HuH-7 (cell line): ENCODE results near the gene INF2.
"Not testable (repeated sequence)": the region's sequence is repeated elsewhere in the genome, so short reads cannot be mapped to it uniquely, and the experiment has no call there.

ENCODE experiments used
- DNase-seq: peaks from one replicate; pipeline ENCODE4 v3.0.0; 2011; ENCODE audit warnings: low spot score

INF2 gene

DNA sequence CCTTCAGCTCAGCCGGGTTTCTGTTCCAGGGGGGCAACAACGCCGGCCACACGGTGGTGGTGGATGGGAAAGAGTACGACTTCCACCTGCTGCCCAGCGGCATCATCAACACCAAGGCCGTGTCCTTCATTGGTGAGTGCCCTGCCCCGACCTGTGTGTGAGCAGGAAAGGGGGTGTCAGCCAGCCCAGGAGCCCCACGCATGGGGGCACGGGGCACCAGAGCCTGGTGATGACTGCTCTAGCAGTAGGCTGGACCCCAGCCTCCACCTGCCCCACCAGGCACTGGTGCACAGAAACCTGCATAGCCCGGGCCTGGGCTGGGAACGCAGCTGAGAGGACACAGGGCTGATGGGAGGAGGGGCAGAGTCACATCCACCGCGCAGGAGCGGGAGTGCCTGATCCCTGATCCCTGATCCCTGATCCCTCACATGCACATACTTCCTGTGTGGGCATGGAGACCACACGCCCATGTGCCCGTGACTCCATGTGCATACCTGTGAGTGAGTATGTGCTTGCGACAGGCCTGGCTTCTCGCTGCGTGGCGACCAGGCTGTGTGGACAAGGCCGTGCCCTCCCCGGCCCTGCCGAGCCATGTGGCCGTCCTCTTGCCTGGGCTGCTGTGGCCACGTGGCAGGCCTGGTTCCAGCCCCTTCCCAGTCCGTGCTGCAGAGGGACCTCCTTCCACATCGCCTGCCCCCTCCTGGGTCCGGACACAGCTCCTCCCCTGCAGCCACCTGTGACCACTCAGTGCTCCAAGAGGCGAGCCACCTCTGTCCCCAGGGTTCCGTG, 45.8 kb downstream of the INF2 start:
- no peak for DNase-seq

DNA sequence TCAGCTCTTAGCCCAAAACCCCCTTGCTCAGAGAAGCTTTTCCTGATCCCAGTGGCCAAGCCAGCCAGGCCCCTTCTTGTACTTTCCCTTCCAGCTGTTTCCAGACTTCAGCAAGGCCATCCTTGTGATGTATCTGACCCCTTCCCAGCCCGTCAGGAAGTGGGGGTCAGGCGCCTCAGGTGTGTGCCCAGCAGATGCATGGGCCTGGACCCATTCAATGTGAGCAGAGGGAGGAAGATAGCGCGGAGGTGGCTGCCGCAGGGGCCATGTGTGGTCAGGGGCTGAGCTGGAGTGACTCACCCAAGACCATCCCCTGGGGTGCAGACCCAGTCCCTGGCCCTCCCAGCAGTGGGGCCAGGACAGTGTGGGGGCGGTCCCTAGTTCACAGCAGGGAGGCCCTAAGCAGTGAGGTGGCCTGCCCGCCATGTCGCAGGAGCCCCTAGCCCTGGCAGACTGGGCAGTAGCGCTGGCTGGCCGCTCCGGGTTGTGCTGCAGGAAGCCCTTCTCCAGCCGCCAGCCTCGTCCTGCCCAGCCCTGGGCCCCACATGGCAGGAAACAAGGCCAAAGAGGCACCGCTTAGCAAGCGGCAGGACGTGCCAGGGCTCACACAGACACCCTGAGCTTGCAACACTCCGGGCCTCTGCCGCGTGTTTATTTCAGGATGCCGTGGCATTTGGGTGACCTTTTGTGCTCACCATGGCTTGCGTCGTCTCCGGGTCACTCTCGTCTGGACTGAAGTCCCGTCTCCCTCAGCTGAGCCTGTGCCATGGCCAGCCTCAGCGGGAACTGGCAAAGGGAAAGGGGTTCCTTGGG, 46.6 kb downstream of the INF2 start:
- DNase-seq, result no peak

DNA sequence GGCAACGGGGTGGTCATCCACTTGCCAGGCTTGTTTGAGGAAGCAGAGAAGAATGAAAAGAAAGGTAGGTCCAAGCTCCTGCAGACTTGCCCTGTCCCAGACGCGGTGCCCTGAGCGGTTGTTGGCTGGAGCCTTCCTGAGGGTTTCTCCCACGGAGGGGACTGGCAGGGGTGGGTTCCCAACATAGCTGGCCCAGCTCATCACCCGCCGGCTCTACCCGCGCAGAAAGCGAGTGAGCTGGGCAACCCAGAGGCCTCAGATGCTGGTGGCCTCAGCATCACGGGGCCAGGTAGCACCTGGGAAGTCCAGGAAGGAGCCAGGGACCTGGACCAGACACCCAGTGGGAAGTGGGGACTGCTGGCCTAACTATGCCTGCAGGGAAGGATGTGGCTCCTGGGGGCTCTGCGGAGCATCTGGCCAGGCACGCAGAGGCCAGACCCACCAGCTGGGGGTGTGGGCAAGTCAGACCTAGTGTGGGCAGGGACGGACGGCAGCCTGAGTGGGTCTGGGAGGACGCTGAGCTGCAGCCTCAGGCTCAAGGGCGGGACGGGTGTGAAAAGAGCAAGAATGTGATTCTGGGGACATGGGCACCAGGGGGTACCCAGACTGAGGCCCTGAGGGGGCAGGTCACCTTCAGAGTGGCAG, 49.1 kb downstream of the INF2 start:
- no peak for DNase-seq

DNA sequence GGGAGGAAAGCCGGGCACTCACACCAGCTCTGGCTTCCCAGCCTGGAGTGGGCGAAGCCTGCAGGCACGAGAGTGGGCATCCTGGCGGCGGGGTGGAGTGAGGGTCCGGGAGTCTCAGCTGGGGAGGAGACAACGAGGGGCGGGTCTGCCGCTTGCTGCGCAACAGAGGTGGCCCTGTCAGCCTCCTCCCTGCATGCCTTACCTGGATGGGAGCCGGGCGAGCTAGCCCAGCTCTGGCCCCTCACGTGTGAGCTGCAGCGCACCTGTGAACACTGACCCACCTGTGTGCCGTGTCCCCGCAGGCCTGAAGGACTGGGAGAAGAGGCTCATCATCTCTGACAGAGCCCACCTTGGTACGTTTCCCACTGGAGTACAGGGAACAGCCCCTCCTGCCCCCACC, 49.6 kb downstream of the INF2 start:
- DNase-seq, result no peak

DNA sequence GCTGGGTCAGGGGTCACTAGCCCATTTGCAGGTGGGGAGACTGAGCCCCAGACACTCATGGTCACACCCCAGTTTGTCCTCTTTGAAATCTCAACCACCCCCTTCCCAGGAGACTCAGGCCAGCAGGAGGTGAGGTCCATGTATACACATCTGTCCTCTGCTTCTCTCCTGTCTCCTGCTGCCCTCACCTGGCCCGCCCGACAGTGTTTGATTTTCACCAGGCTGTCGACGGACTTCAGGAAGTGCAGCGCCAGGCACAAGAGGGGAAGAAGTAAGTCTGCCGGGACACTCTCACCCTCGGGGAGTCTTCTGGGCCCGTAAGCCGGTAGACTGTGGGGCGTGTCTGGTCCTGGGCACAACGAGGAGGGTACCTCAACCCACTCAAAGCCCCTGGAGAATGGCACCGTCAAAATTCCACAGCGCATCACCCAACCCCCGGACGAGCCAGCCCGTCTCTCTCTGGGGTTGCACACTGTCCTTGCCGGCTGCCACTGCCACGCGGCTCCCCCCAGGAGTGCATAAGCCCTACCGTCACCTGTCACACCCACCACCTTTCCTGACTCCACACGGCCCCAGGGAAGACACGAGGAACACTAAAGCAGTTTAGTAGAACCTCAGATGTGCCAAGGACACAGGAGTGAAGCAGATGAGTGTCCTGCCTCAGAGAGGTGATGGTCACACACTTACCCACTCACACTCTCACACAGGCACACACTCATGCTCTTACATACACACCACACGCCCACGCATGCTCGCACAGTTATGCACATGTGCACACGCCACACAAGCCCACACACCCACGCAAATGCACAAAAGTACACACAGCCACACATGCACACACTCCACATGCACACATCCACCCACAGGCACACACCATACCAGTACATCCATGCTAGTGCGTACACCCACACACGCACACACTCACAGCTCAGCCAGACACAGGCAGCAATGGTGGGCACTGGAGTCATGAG, 50.4 kb downstream of the INF2 start:
- DNase-seq, result no peak

DNA sequence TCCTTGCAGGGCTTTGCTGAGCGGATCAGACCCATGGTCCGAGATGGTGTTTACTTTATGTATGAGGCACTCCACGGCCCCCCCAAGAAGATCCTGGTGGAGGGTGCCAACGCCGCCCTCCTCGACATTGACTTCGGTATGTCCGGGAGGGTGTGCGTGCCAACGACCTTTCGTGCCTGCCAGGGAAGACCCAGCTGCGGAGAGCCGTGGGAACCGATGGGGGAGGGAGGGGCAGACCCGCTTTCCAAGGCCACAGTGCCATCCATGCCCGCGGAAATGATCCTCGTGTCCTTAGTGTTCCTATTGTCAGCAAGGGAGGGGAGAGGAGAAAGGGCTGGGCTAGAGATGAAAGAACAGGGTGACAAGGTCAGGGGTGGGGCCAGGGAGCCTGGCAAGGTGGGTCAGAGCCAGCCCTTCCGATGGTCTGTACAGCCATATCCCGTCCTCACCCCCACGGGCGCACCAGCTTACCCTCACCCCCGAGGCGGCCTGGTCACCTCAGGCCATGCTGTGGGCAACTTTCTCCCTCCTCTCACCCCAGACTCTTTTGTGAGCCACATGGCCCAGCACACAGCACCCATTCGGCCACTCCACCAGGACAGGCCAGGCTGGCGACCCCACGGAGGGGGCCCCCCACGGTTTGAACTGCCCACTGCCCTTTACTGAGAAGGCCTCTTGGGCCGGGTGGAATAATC, 51.8 kb downstream of the INF2 start:
- no peak for DNase-seq

DNA sequence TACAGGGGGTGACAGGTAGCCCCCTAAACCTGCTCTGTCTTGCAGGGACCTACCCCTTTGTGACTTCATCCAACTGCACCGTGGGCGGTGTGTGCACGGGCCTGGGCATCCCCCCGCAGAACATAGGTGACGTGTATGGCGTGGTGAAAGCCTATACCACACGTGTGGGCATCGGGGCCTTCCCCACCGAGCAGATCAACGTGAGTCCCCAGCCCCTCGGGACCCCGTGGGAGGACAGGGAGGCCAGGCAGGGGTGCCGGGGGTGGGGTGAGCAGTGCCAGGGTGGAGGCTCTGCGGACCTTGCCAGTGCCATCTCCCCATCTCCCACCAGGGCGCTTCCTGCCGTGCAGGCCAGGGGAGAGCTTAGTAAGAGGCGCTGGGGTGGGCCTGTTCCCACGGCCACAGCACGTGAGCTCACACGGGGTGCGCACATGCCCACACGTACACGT, 52.4 kb downstream of the INF2 start:
- no peak for DNase-seq

DNA sequence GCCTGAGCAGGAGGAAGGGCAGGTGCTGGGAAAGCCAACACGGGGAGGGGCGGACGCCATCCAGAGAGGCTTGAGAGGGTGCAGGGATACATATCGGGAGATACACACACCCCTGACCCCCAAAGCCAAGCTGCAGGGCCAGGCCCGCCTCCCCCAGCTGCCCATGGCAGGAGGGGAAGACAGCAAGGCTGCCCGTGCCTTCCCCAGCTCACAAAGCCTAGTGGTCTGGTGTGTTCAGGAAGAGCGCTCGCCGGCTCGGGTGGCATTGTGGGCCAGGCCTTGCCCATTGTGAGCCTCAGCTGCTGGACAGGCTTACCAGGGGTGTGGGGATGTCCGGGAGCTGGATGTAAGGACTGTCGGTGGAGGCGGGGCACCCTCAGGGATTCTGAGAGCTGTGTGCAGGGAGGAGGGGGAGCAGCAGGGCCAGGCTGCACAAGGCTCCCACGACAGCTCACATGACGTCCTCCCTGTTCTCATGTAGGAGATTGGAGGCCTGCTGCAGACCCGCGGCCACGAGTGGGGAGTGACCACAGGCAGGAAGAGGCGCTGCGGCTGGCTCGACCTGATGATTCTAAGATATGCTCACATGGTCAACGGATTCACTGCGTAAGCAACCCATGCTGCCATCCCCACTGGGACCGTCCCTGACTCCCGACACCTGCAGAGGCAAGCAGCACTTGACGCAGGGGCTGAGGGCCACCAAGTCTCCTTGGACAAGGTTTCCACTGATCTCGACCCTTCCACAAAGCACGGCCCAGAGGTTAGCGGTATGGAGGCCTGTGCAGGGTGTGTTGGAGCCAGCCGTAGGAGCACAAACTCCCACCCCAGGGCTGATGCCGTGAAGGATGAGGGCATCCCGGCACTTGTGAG, 53.4 kb downstream of the INF2 start:
- DNase-seq, result no peak

DNA sequence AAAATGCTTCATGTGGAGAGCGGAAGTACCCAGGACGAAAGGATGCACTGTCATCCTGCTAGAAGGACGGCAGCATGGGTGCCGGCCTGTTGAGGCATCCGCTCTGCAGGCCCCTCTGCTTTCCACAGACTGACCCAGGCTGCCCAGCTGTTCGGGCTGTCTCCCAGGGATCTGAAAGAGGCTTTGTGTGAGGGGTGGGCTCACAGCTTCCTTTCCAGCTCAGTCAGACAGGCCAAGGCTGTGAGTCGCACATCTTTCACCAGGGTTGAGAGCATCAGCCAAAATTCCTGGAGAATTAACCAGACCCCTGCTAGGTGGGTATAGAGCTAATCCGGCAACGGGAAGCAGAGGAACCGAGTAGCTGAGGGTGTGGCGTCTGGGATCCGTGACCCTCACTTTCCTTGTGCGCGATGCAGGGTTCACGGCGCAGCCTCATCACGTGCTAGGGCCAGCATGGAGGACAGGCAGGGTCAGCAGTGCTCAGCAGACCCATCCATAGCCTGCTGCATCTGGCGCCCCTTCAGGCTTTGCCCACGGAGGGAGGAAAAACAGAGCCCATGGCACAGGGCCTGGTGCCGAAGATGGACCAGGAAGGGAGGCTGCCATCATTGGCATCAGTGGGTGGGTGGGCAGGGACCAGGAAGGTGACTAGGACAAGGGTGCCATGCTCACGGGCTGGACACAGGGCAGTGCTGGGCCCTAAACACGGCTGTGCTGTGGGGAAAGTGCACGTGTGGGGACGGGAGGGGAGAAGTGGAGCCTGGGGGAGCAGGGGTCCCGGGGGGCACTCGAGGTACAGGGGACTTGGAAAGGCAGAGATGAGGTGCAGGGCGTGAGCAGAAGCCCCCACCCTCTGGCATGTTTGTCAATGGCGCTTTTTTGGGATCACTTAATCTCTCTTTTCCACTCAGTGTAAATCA, 54.3 kb downstream of the INF2 start:
- DNase-seq, result no peak

DNA sequence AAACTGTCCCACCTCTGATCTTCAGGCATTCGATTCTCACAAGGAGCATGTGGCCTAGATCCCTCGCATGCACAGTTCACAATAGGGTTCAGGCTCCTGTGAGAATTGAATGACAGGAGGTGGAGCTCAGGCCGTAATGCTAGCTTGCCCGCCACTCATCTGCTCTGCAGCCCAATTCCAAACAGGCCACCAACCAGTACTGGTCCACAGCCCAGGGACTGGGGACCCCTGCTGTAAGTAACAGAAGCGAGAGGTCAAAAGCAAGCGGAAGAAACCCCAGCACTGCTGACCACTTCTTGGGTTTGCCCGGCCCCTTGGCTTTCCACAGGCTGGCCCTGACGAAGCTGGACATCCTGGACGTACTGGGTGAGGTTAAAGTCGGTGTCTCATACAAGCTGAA, 55.1 kb downstream of the INF2 start:
- no peak for DNase-seq

DNA sequence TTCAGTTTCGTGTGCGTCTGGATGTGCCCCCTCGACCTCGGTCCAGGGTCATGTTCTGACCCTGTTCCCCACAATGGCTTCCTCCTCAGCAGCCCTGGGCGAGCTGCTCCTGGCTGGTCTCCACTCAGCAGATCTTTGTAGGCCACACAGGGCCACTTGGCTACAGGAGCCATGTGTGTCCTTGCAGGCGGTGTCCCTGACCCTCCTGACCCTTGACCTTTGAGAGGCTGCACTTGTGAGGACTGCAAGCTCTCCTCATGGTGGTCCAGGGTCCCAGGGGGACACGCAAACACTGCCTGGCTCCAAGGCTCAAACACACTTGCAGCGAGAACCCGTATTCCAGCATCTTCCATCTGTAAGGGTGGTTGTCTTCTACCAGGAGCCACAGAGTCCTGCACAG, 56.0 kb downstream of the INF2 start:
- no peak for DNase-seq

DNA sequence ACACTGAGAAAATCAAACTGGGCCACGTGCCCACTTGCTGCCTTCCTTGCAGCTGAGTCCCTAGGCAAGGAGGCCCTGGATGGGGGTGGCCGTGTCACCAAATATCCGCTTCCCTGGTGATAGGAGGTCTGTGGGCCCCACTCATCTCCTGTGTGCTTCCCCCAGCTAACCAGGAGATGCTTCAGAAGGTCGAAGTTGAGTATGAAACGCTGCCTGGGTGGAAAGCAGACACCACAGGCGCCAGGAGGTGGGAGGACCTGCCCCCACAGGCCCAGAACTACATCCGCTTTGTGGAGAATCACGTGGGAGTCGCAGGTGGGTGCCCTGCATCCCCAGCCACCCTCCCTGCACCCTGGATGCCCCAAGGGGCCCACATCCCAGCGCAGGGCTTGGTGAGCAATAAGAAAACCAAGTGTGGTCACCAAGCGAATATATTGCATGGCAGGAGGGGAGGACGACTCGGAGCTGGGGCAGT, 56.7 kb downstream of the INF2 start:
- DNase-seq, result no peak

DNA sequence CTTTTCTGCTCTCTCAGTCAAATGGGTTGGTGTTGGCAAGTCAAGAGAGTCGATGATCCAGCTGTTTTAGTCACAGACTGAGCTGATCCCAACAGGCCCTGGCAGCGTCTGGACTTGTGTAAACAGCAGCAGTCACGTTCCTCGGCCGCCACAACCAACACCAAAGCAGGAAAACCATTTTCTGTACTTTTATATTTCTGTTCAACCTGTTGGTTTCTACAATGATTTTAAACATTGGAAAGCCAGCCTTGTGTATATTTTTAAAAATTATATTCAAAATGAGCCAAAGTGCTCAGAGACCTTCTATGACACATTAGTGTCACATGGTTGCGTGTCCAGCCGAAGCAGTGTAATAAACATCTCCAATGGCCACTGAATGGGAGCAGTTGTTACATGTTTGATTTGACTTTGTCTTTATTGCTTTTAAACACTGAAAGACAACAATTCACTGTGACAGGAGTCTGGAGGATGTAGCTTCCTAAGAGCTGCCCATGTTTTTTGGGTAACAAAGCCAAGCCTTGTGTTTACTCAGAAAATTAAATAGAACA, 57.6 kb downstream of the INF2 start:
- DNase-seq, result no peak

DNA sequence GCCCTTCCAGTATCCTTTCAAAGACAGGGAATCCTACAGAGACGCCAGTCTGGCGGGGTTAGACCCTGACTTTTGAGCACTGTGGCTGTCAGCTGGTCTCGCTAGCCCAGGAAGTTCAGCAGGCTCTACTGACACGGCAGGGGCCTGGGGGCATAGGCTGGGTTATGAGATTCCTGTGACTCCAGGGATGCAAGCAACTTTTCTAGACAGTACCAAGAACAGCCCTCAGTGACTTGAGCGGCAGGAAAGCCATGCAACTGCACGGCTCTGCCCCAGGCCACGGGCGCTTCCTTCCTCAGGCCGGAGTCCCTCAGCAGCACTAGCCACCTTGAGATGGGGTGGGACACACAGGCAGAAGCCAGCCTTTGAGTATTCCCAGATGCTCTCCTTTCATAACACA, 58.5 kb downstream of the INF2 start:
- DNase-seq, result no peak

DNA sequence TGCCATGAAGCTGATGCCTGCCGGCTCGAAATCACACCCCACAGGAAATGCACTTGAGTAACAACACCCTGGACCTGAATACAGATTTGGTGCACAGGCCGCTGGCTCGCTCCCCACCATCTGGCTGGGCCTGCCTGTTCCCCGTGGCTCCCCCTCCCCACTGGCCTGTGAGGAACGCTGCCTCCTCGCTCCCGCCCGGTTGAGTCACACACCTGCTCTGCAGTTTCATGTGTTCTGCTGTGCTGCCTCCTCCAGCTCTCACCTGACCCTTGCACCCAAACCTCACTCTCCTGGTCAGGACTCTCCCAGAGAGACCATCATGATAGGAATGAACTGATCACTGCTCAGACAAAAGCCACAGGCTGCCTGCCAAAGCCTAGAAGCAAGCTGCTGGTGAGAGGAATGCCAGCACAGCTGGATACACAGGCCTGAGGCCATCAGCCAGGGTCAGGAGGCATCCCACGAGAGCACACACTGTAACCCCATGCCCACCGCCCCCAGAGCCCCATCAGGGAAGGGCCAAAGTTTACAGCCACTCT, 59.8 kb downstream of the INF2 start:
- DNase-seq, result peak; percentile 69

DNA sequence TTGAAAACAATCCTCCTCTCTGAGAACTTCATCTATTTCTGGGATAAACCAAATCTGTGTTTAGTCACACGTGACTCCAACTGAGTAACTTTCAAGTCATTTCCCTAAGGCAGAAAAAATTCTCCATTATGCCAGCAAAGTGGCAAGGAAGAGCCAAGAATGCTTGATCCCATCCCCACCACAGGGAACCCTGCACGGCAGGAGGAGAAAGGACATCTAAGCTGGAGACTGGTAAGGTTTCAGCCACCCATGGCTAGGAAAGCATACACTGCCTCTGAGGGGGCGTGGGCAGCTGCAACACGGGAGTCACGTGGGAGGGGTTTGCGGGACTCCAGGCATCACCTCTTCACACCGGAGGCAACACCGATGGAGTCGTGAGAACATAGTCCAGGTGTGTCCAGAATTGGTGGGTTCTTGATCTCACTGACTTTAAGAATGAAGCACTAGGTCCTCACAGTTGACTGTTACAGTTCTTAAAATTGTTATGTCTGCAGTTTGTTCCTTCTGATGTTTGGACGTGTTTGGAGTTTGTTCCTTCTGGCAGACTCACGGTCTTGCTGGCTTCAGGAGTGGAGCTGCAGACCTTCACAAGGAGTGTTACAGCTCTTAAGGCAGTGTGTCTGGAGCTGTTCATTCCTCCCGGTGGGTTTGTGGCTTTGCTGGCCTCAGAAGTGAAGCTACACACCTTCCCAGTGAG, 60.8 kb downstream of the INF2 start:
- no peak for DNase-seq

DNA sequence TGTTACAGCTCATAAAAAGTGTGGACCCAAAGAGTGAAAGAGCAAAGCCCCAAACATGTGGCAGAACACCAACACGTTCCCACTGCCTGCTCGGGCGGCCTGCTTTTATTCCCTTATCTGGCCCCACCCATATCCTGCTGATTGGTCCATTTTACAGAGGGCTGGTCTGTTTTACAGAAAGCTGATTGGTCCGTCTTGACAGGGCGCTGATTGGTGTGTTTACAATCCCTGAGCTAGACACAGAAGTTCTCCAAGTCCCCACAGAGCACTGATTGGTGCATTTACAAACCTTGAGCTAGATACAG, 61.3 kb downstream of the INF2 start:
- DNase-seq, result not testable (repeated sequence)
